ENCODE results near the gene PHF3.

Gene PHF3

DNA sequence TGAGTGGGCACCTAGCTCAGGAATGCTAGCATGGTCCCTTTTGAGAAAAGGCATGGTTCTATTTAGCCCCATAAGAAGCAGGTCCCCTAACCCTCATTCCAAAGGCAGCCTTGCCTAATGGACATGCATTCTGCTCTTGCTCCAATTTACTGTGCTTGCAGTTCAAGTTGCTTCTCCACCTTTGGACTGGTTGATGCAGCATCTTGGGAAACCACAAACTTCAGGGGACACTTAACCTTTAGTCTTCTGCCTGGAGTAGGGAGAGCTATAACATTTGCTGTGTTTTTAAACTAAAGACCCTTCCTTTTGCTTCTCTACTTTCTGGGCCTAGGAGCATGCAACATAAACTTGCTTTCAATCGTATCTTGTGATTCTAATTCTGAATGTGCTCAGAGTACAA lies 5.1 kb upstream of the PHF3 start:
- H3K4me3 ChIP-seq (replicated peaks in 1 of 2; ENCODE audit: low read depth in 2 of 2, low read length in 2 of 2): no peak overlapping the region
- DNase-seq (ENCODE audit: low read depth in 2 of 2): no peak
- TF ChIP-seq, protein P1, sequence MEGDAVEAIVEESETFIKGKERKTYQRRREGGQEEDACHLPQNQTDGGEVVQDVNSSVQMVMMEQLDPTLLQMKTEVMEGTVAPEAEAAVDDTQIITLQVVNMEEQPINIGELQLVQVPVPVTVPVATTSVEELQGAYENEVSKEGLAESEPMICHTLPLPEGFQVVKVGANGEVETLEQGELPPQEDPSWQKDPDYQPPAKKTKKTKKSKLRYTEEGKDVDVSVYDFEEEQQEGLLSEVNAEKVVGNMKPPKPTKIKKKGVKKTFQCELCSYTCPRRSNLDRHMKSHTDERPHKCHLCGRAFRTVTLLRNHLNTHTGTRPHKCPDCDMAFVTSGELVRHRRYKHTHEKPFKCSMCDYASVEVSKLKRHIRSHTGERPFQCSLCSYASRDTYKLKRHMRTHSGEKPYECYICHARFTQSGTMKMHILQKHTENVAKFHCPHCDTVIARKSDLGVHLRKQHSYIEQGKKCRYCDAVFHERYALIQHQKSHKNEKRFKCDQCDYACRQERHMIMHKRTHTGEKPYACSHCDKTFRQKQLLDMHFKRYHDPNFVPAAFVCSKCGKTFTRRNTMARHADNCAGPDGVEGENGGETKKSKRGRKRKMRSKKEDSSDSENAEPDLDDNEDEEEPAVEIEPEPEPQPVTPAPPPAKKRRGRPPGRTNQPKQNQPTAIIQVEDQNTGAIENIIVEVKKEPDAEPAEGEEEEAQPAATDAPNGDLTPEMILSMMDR (IDR thresholded peaks at IDR 0.05; ENCODE audit: low read depth, low read length): no peak

DNA sequence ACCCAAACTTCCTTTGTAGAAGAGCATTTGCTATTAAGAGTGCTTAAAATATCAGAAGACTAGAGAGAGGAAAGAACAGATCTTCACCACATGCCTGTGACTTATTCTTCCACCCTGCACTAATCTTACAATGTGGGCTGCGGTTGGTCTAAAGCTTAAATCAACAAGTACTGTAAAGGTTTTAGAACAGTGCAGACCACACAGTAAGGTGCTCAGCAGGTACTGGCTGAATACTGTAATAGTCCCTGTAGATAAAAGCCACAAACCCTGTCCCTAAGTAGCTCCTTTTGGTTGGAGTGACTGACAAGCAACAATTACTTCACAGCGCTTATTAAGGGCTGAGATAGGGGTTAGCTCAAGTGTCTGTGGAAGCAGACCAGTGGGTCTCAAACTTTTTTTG lies 972 bp upstream of the PHF3 start:
- no peak overlapping the region for H3K4me3 ChIP-seq (replicated peaks in 1 of 2; ENCODE audit: low read depth in 2 of 2, low read length in 2 of 2)
- TF ChIP-seq, protein P1 (IDR thresholded peaks at IDR 0.05; ENCODE audit: low read depth, low read length): no peak
- no peak for DNase-seq (ENCODE audit: low read depth in 2 of 2)

DNA sequence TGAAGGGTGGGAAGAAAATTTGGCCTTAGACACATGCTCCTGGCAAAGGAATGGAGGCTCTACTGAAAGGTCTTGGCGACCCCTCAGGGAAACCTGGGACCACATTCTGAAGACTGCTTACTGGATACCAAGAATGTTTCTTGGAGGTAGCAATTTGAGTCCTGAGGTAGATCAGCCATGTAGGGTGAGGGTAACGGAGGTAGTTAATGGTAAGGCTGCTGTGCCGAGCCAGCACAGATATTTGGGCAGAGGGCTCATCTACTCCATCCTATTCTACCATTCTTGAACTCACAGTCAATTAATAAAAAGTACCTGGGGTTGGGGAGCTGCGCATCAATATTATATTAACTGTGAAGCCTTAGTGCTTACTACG lies 401 bp upstream of the PHF3 start:
- DNase-seq (ENCODE audit: low read depth in 2 of 2): no peak
- H3K4me3 ChIP-seq (replicated peaks in 1 of 2; ENCODE audit: low read depth in 2 of 2, low read length in 2 of 2): peak overlapping the region; percentile 35 to 67
- TF ChIP-seq, protein P1 (IDR thresholded peaks at IDR 0.05; ENCODE audit: low read depth, low read length): no peak

DNA sequence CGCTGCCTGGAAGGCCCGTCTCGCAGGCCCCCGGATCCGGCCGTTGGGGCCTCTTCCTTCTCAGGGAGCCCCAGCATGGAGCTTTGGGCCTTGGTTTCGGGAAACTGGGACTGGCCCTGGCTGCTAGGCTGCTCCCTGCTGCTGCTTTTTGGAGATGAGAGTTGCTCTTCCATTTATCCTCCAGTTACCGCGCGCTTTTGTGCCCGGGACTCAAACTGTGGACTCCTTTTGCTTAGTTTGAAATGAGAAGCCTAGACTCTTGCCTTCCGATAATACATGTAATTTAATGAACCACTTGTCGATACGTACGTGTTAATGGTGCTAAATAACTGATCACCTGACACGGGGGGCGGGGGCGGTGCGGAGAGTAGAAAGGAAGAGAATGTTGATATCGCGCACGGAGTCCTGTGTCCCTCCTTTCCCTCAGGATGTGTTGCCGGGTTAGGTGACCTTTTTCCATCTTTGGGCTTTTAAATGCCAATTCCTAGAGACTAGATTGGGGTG lies 968 bp downstream of the PHF3 start:
- peak; percentile 25 to 48 for DNase-seq (ENCODE audit: low read depth in 2 of 2)
- peak overlapping the region; percentile 67 to 97 for H3K4me3 ChIP-seq (replicated peaks in 1 of 2; ENCODE audit: low read depth in 2 of 2, low read length in 2 of 2)
- TF ChIP-seq, protein P1 (IDR thresholded peaks at IDR 0.05; ENCODE audit: low read depth, low read length): no peak

DNA sequence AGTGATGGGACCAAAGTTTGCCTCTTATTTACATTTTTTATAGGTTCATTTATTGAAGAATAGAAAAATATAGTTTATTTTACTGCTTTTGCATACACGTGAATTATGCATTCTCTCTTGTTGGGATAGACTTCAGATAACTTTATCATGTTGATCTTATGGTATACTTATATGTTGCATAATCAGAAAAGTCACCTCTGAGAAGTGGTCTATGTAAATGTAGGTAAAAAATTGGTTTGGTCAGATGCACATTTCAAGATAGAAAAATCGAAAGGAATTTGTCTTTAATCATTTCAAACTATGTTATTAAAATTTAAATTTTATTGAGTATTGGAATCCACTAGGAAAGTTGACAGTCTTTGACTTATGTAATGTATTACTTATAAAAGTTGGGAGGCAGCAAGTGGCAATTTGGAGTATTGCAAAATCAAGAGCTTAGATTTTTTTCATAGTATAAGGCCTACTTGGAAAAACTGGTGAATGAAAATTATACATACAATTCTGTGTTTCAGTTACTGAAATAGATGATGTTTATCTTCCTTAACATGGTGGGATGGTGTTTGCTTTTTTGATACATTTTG lies 2.4 kb downstream of the PHF3 start:
- peak in 1 of 2 donors; percentile 22 for DNase-seq (ENCODE audit: low read depth in 2 of 2)
- peak overlapping the region in 1 of 2 donors; percentile 67 for H3K4me3 ChIP-seq (replicated peaks in 1 of 2; ENCODE audit: low read depth in 2 of 2, low read length in 2 of 2)
- TF ChIP-seq, protein P1 (IDR thresholded peaks at IDR 0.05; ENCODE audit: low read depth, low read length): no peak

DNA sequence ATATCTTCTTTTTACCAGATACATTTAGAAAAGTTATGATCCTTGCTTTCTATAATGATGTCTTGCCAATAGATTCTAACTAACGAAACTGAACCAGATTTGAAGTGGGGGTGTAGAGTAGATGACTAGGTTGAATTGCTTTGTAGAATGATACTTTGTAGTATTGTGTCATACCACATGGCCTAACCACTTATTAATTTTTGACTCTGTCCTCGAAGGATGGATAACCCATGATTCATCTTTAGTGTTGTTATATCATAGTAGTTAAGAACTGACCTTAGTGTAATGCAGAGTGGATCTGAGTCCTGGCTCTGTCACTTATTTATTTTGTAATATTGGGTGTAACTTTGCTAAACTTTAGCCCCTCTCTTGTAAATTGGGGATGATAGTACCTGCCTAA lies 4.5 kb downstream of the PHF3 start:
- DNase-seq (ENCODE audit: low read depth in 2 of 2): peak in 1 of 2 donors; percentile 82
- TF ChIP-seq, protein P1 (IDR thresholded peaks at IDR 0.05; ENCODE audit: low read depth, low read length): no peak
- no peak overlapping the region for H3K4me3 ChIP-seq (replicated peaks in 1 of 2; ENCODE audit: low read depth in 2 of 2, low read length in 2 of 2)

DNA sequence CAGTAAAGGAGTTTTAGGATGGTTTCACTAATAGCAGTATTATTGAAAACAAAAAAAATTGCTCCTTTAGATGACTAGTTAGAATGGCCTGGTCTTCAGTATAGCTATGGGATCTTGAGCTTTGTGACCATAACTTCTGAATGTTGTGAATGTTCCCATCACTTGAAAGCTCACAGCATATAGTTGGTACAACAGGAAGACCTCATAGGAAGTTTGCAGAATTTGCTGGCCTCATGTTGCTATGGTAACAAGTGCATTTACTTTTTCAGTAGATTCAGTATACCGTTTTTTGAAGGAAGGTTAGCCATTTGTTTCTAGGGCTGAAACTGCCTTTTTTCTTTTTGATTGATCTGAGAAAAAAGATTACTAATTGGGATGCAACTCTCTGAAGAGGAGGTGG lies 8.3 kb downstream of the PHF3 start:
- H3K4me3 ChIP-seq (replicated peaks in 1 of 2; ENCODE audit: low read depth in 2 of 2, low read length in 2 of 2): no peak overlapping the region

More for the DNA sequence above, 8.3 kb downstream of the PHF3 start:
- TF ChIP-seq, protein P1 (IDR thresholded peaks at IDR 0.05; ENCODE audit: low read depth, low read length): no peak
- peak; percentile 45 to 55 for DNase-seq (ENCODE audit: low read depth in 2 of 2)

Data from cardiac fibroblast (primary cell).